ENCODE measurements around the gene PDE4D.

GRCh38 chr5:59261969-59262368 lies 631.6 kb downstream of the PDE4D start:
- TF ChIP-seq POLR2A (IDR thresholded peaks at IDR 0.05; ENCODE audit: low read depth, low read length) (no peak), TAF1 (IDR thresholded peaks at IDR 0.05; ENCODE audit: borderline replicate concordance, low read depth, low read length) (no peak)
